ENCODE results near the gene EFHC1. TPM values are rescaled to one million over a fixed set of nuclear protein-coding genes. Genes with fewer than 3 reads are reported as not detected.

EFHC1 gene
- total RNA-seq, 4 donors from 2014 or later = 30.6 to 45.6 (median 37.7) TPM

GRCh38 chr6:52513896-52514295 is 93.8 kb downstream of the EFHC1 start:
- H3K9me3 ChIP-seq = no peaks in the 10 kb centered on the region
- peaks cover 3 to 94% (median 61%) of the 10 kb centered on the region in 4 donors for H3K4me1 ChIP-seq

DNA sequence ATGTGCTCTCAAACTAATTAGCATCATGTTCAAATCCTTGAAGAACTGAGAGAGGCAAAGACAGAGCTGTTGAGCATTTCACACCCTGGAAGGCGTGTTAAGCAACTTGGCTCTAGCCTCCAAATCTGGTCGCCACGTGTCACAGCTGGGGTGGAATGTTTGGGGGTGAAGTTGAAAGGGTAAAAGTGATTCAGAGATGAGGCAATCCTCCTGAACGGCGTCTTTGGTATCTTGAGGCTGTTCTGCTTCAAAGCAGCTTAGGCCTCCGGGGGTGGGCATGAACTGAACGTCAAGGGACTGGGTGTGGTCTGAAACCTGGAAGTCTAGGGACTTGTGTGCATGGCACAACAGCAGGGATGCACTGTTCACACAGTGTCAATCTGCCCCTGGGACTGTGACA is 94.4 kb downstream of the EFHC1 start:
- Histone ChIP-seq H3K27me3 (no peaks in the 10 kb centered on the region), H3K27ac (peak overlapping the region; percentile 29 to 97 (median 70)), H3K36me3 (peaks cover 0 to 15% (median 0%) of the 10 kb centered on the region in 3 donors), H3K4me1 (peaks cover 3 to 98% (median 61%) of the 10 kb centered on the region in 4 donors), H3K4me3 (no peak overlapping the region), H3K9me3 (no peaks in the 10 kb centered on the region)
- peak; percentile 42 to 77 for DNase-seq (ENCODE audit: low spot score in 2 of 2)
- 37 to 39% methylated on average over 7 of the region's 7 CpGs for WGBS, 2 donors
- TF ChIP-seq CTCF (IDR thresholded peaks at IDR 0.05) (no peak), EP300 (IDR thresholded peaks at IDR 0.05) (peak in 1 of 2 donors; percentile 93), POLR2A (IDR thresholded peaks at IDR 0.05) (no peak)

More at GRCh38 chr6:52513896-52514295, 93.8 kb downstream of the EFHC1 start:
- no peak for TF ChIP-seq CTCF (IDR thresholded peaks at IDR 0.05)
- no peak for TF ChIP-seq POLR2A (IDR thresholded peaks at IDR 0.05)
- no peak for TF ChIP-seq EP300 (IDR thresholded peaks at IDR 0.05)
- Histone ChIP-seq H3K4me3 (no peak overlapping the region), H3K36me3 (peaks cover 0 to 22% (median 0%) of the 10 kb centered on the region in 3 donors), H3K27ac (peak overlapping the region; percentile 31 to 97 (median 70)), H3K27me3 (no peaks in the 10 kb centered on the region)
- no peak for DNase-seq (ENCODE audit: low spot score in 2 of 2)
- 86% methylated on average over 4 of the region's 4 CpGs for WGBS, 2 donors

- no peaks in the 10 kb centered on the region for H3K9me3 ChIP-seq
- H3K27ac ChIP-seq = peak overlapping the region; percentile 29 to 97 (median 70)
- H3K27me3 ChIP-seq = no peaks in the 10 kb centered on the region
- no peak overlapping the region for H3K4me3 ChIP-seq
- peaks cover 0 to 7% (median 0%) of the 10 kb centered on the region in 3 donors for H3K36me3 ChIP-seq
- TF ChIP-seq CTCF (IDR thresholded peaks at IDR 0.05) (no peak), EP300 (IDR thresholded peaks at IDR 0.05) (no peak), POLR2A (IDR thresholded peaks at IDR 0.05) (no peak)
- 38 to 40% methylated on average over 2 of the region's 2 CpGs for WGBS, 2 donors
- DNase-seq (ENCODE audit: low spot score in 2 of 2) = no peak
- peaks cover 3 to 98% (median 61%) of the 10 kb centered on the region in 4 donors for H3K4me1 ChIP-seq
These were observed 95.2 kb downstream of the EFHC1 start for GRCh38 chr6:52515219-52515960.

- no peak for TF ChIP-seq EP300 (IDR thresholded peaks at IDR 0.05)
- no peak for TF ChIP-seq POLR2A (IDR thresholded peaks at IDR 0.05)
- TF ChIP-seq CTCF (IDR thresholded peaks at IDR 0.05) = no peak
- 88 to 94% methylated on average over 1 of the region's 1 CpG for WGBS, 2 donors
- no peak overlapping the region for H3K4me3 ChIP-seq
- H3K36me3 ChIP-seq = peaks cover 0 to 3% (median 0%) of the 10 kb centered on the region in 3 donors
- no peak for DNase-seq (ENCODE audit: low spot score in 2 of 2)
- peak overlapping the region in 2 of 4 donors; percentile 94 to 97 for H3K27ac ChIP-seq
- H3K9me3 ChIP-seq = no peaks in the 10 kb centered on the region
- H3K4me1 ChIP-seq = peaks cover 3 to 98% (median 60%) of the 10 kb centered on the region in 4 donors
- no peaks in the 10 kb centered on the region for H3K27me3 ChIP-seq
These were observed 96.1 kb downstream of the EFHC1 start for GRCh38 chr6:52516269-52516668.

DNA sequence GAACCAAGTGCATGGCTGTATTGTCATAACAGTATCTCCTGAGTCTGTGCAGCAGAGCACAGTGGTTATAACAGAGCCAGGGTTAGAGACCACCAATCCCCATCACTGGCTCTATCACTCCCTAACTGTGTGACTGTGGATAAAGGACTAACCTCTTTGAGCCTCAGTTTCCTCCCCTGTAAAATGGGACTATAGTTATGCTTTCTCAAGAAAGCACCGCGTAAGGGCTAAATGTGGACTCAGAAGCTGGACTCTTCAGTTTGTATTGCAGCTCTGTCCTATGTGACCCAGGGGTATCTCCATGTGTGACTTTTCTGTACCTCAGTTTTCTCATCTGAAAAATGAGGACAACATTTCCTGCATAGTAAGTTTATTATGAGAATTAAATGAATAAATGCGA is 96.8 kb downstream of the EFHC1 start:
- Histone ChIP-seq H3K9me3 (no peaks in the 10 kb centered on the region), H3K4me3 (no peak overlapping the region), H3K27ac (peak overlapping the region in 3 of 4 donors; percentile 72 to 97 (median 94)), H3K4me1 (peaks cover 3 to 98% (median 56%) of the 10 kb centered on the region in 4 donors), H3K36me3 (peaks cover 0 to 3% (median 0%) of the 10 kb centered on the region in 3 donors), H3K27me3 (no peaks in the 10 kb centered on the region)
- no peak for DNase-seq (ENCODE audit: low spot score in 2 of 2)
- TF ChIP-seq POLR2A (IDR thresholded peaks at IDR 0.05) (no peak), EP300 (IDR thresholded peaks at IDR 0.05) (no peak), CTCF (IDR thresholded peaks at IDR 0.05) (no peak)
- WGBS, 2 donors = 96 to 100% methylated on average over 3 of the region's 3 CpGs
